H1 (cell line): Measurements from ENCODE around the gene GRK5. TPM values are rescaled to one million over a fixed set of nuclear protein-coding genes. Genes with fewer than 3 reads are reported as not detected.

Experiments used
- CTCF ChIA-PET: fragments of 300-600 bp; sonication (Branson Sonifier 250); formaldehyde crosslinking; loops from one replicate; lab custom pipeline; 2021; ENCODE audit not compliant: partially characterized antibody; lab: Charles Lee
- POLR2A ChIA-PET: fragments of 300-600 bp; sonication (Branson Sonifier 250); formaldehyde crosslinking; loops from one replicate; lab custom pipeline; 2021; ENCODE audit warnings: inconsistent platforms; ENCODE audit not compliant: partially characterized antibody; lab: Charles Lee
- DNase-seq, 2 experiments: peaks; one replicate each; pipeline versions ENCODE4 v3.0.0 to v3.0.0-alpha.2; 2010 to 2022; ENCODE audit warnings: low spot score in 2 of 2, low read depth in 1 of 2, mixed read lengths in 1 of 2
- FAIRE-seq: peaks from 2 replicates; lab custom pipeline; 2011; peaks lifted over from hg19 to GRCh38; lab: Jason Lieb, UNC
- H2AFZ ChIP-seq: 2 replicates; pipeline ENCODE4 v1.8.1; 2012; ENCODE audit warnings: low read length, inconsistent platforms
- H2AK5ac ChIP-seq: 2 replicates; pipeline ENCODE4 v1.6.1; 2013; ENCODE audit warnings: low read depth, low read length
- H2BK120ac ChIP-seq: replicated peaks from 2 replicates; pipeline ENCODE3; 2013; ENCODE audit warnings: low read depth, low read length, inconsistent platforms
- H2BK12ac ChIP-seq: 2 replicates; pipeline ENCODE4 v1.6.1; 2013; ENCODE audit warnings: low read depth, low read length
- H2BK15ac ChIP-seq: 2 replicates; pipeline ENCODE4 v1.6.1; 2013; ENCODE audit warnings: low read length
- H2BK20ac ChIP-seq: 2 replicates; pipeline ENCODE4 v1.6.1; 2013; ENCODE audit warnings: low read length
- H2BK5ac ChIP-seq: 2 replicates; pipeline ENCODE4 v1.6.1; 2013; ENCODE audit warnings: low read depth, low read length
- H3K14ac ChIP-seq: 2 replicates; pipeline ENCODE4 v1.6.1; 2013; ENCODE audit warnings: inconsistent platforms; ENCODE audit not compliant: insufficient read length
- H3K18ac ChIP-seq: 2 replicates; pipeline ENCODE4 v1.6.1; 2013; ENCODE audit warnings: low read length; ENCODE audit errors: extremely low read depth
- H3K23ac ChIP-seq: 2 replicates; pipeline ENCODE4 v1.6.1; 2013; ENCODE audit warnings: inconsistent platforms; ENCODE audit not compliant: insufficient read length
- H3K23me2 ChIP-seq: 2 replicates; pipeline ENCODE4 v1.6.1; 2013; ENCODE audit warnings: low read depth, low read length
- H3K27ac ChIP-seq: 2 replicates; pipeline ENCODE4 v1.6.1; 2011; ENCODE audit warnings: low read depth, low read length, inconsistent platforms
- H3K27me3 ChIP-seq, 4 experiments: replicated peaks in 1 of 4; 1 replicate in 1 of 4; 2 replicates in 3 of 4; pipeline versions ENCODE4 v1.6.1 to v1.8.1; 2011 to 2013; ENCODE audit warnings: low read length in 3 of 4, mild to moderate bottlenecking in 3 of 4, inconsistent platforms in 2 of 4, mixed read lengths in 2 of 4, moderate library complexity in 1 of 4; ENCODE audit not compliant: control insufficient read depth in 3 of 4, insufficient read depth in 3 of 4; ENCODE audit errors: extremely low read depth in 1 of 4
- H3K36me3 ChIP-seq, 4 experiments: 2 replicates each; pipeline versions ENCODE4 v1.6.1 to v1.8.1; 2011 to 2013; ENCODE audit warnings: mild to moderate bottlenecking in 4 of 4, low read length in 3 of 4, moderate library complexity in 2 of 4, control low read depth in 1 of 4, inconsistent platforms in 1 of 4; ENCODE audit not compliant: insufficient read depth in 4 of 4, control insufficient read depth in 2 of 4
- H3K4ac ChIP-seq: replicated peaks from 2 replicates; pipeline ENCODE3; 2013; ENCODE audit warnings: low read length, low read depth, mixed read lengths, inconsistent platforms; ENCODE audit not compliant: insufficient read length
- H3K4me1 ChIP-seq, 4 experiments: replicated peaks in 1 of 4; 1 replicate in 1 of 4; 2 replicates in 3 of 4; pipeline versions ENCODE4 v1.6.1 to v1.8.1; 2011 to 2013; ENCODE audit warnings: low read length in 3 of 4, inconsistent platforms in 2 of 4, mixed read lengths in 1 of 4; ENCODE audit not compliant: insufficient read depth in 4 of 4, control insufficient read depth in 3 of 4
- H3K4me2 ChIP-seq, 2 experiments: 2 replicates each; pipeline versions ENCODE4 v1.6.1 to v1.8.1; 2011 to 2013; ENCODE audit warnings: low read depth in 2 of 2, low read length in 2 of 2, control low read depth in 1 of 2, inconsistent platforms in 1 of 2, mild to moderate bottlenecking in 1 of 2; ENCODE audit not compliant: insufficient read depth in 1 of 2
- H3K4me3 ChIP-seq, 4 experiments: fragments of 200-600, 300-600 bp in 1 of 4; sonication (generic), shearing (Covaris generic), sonication (Bioruptor Twin) in 1 of 4; 2 replicates each; pipeline versions ENCODE4 v1.5.1 to v1.8.1; 2011 to 2016; ENCODE audit warnings: low read length in 4 of 4, low read depth in 3 of 4, control low read depth in 2 of 4, inconsistent platforms in 2 of 4, mild to moderate bottlenecking in 2 of 4, mixed read lengths in 1 of 4, moderate library complexity in 1 of 4; ENCODE audit not compliant: insufficient read depth in 2 of 4; ENCODE audit errors: extremely low read depth in 1 of 4
- H3K56ac ChIP-seq: replicated peaks from 2 replicates; pipeline ENCODE3; 2013; ENCODE audit warnings: low read depth, mild to moderate bottlenecking, mixed read lengths, low read length, inconsistent platforms; ENCODE audit not compliant: insufficient read length
- H3K79me1 ChIP-seq: 2 replicates; pipeline ENCODE4 v1.6.1; 2013; ENCODE audit warnings: low read depth, low read length, control low read depth
- H3K79me2 ChIP-seq, 2 experiments: 2 replicates each; pipeline versions ENCODE4 v1.6.1 to v1.8.1; 2012 to 2013; ENCODE audit warnings: low read length in 2 of 2, mild to moderate bottlenecking in 2 of 2, inconsistent platforms in 1 of 2; ENCODE audit not compliant: insufficient read depth in 2 of 2, control insufficient read depth in 1 of 2
- H3K9ac ChIP-seq, 4 experiments: replicated peaks in 1 of 4; 1 replicate in 1 of 4; 2 replicates in 3 of 4; pipeline versions ENCODE4 v1.6.1 to v1.8.1; 2011 to 2013; ENCODE audit warnings: low read depth in 3 of 4, low read length in 3 of 4, control low read depth in 2 of 4, mild to moderate bottlenecking in 2 of 4, moderate library complexity in 2 of 4, inconsistent platforms in 1 of 4; ENCODE audit errors: extremely low read depth in 1 of 4
- H3K9me3 ChIP-seq, 2 experiments: 2 replicates each; pipeline versions ENCODE4 v1.6.1 to v1.8.1; 2012 to 2013; ENCODE audit warnings: mild to moderate bottlenecking in 2 of 2, moderate library complexity in 2 of 2, control low read depth in 1 of 2, inconsistent platforms in 1 of 2, low read depth in 1 of 2, low read length in 1 of 2, mixed read lengths in 1 of 2; ENCODE audit not compliant: insufficient read depth in 2 of 2
- H4K20me1 ChIP-seq, 2 experiments: replicated peaks in 1 of 2; 2 replicates each; pipeline versions ENCODE3 to v1.8.1; 2011 to 2013; ENCODE audit warnings: inconsistent platforms in 2 of 2, low read length in 2 of 2, mild to moderate bottlenecking in 1 of 2; ENCODE audit not compliant: insufficient read depth in 2 of 2, control insufficient read depth in 1 of 2
- H4K5ac ChIP-seq: 2 replicates; pipeline ENCODE4 v1.6.1; 2013; ENCODE audit warnings: low read length, low read depth, mixed read lengths, inconsistent platforms; ENCODE audit not compliant: insufficient read length
- H4K8ac ChIP-seq: 2 replicates; pipeline ENCODE4 v1.8.0; 2013; ENCODE audit warnings: mild to moderate bottlenecking, moderate library complexity, low read length, inconsistent platforms; ENCODE audit not compliant: insufficient read depth; ENCODE audit errors: extremely low read depth
- H4K91ac ChIP-seq: replicated peaks from 2 replicates; pipeline ENCODE3; 2013; ENCODE audit warnings: low read length, mixed read lengths, inconsistent platforms; ENCODE audit not compliant: insufficient read length
- CBX5 ChIP-seq: fragments of 300-800, 300-1000 bp; sonication (generic); IDR thresholded peaks from 2 replicates; pipeline ENCODE4 v1.7.1; 2016; ENCODE audit warnings: antibody characterized with exemption, low read length, low read depth
- CHD2 ChIP-seq: IDR thresholded peaks from 2 replicates; pipeline ENCODE4 v1.6.1; 2012; ENCODE audit warnings: low read length, improper control_type of control experiment
- CREB1 ChIP-seq: IDR thresholded peaks from 2 replicates; pipeline ENCODE4 v1.6.1; 2012; ENCODE audit warnings: inconsistent platforms
- GABPA ChIP-seq: IDR thresholded peaks from 2 replicates; pipeline ENCODE4 v1.6.1; 2011; ENCODE audit warnings: mild to moderate bottlenecking, low read length, moderate library complexity, borderline replicate concordance; ENCODE audit not compliant: insufficient read depth
- NANOG ChIP-seq: IDR thresholded peaks from 2 replicates; pipeline ENCODE4 v1.6.1; 2011; ENCODE audit warnings: low read length, low read depth, mild to moderate bottlenecking, inconsistent platforms; ENCODE audit not compliant: insufficient read depth, poor library complexity, severe bottlenecking
- RBBP5 ChIP-seq: IDR thresholded peaks from 2 replicates; pipeline ENCODE4 v1.7.1; 2012; ENCODE audit warnings: low read depth, mild to moderate bottlenecking, inconsistent platforms, low read length, moderate library complexity, borderline replicate concordance
- SP2 ChIP-seq: IDR thresholded peaks from 2 replicates; pipeline ENCODE4 v1.6.1; 2012; ENCODE audit warnings: mild to moderate bottlenecking, low read length, inconsistent platforms
- SRF ChIP-seq: IDR thresholded peaks from 2 replicates; pipeline ENCODE4 v1.6.1; 2011; ENCODE audit warnings: mild to moderate bottlenecking, low read depth, low read length, moderate library complexity
- TAF1 ChIP-seq: IDR thresholded peaks from 2 replicates; pipeline ENCODE4 v1.6.1; 2011; ENCODE audit warnings: mild to moderate bottlenecking, low read depth, low read length
- TAF7 ChIP-seq: optimal IDR thresholded peaks from 2 replicates; pipeline ENCODE3; 2011; ENCODE audit warnings: low read depth, mild to moderate bottlenecking, inconsistent platforms, low read length, moderate library complexity, borderline replicate concordance
- TBP ChIP-seq: IDR thresholded peaks from 2 replicates; pipeline ENCODE4 v1.6.1; 2011; ENCODE audit warnings: low read depth, low read length, improper control_type of control experiment
- TEAD4 ChIP-seq: IDR thresholded peaks from 2 replicates; pipeline ENCODE4 v1.6.1; 2012; ENCODE audit warnings: low read depth, low read length, inconsistent platforms, mixed read lengths
- YY1 ChIP-seq: IDR thresholded peaks from 2 replicates; pipeline ENCODE4 v1.6.1; 2011; ENCODE audit warnings: low read depth, mild to moderate bottlenecking, low read length
- WGBS, 2 experiments: shearing (Covaris generic) in 1 of 2; methylation state at CpG; one replicate each; pipeline versions ENCODE4 v1.1.6 to v1.1.7; 2013 to 2015; ENCODE audit warnings: low lambda C conversion rate in 2 of 2, mixed read lengths in 2 of 2, inconsistent platforms in 1 of 2, low coverage in 1 of 2, missing lambda C conversion rate in 1 of 2; ENCODE audit not compliant: insufficient replicate concordance in 2 of 2, insufficient coverage in 1 of 2, insufficient read length in 1 of 2; ENCODE audit errors: extremely low coverage in 1 of 2, missing lambda C conversion rate in 1 of 2; 5-methylcytosine and 5-hydroxymethylcytosine counted together
- polyA plus RNA-seq, 7 experiments: library from polyadenylated mRNA; depleted of rRNA in 3 of 7; stranded (reverse) in 5 of 7; unstranded in 2 of 7; fragments of >200 nt in 5 of 7; fragments of 200-250 nt in 2 of 7; gene quantifications; 1 replicate in 5 of 7; 2 replicates in 1 of 7; 4 replicates in 1 of 7; pipeline versions ENCODE4 v1.2.1 to v1.2.3, GENCODE V29; 2011 to 2013; ENCODE audit warnings: missing spikeins in 2 of 7, mixed read lengths in 2 of 7
- total RNA-seq: library from RNA; stranded (reverse); fragmentation: NEBNext Ultra II Directional; extraction: Animal tissue kit (Norgen Biotek cat#: 25700); gene quantifications from 2 replicates; pipeline ENCODE4 v1.2.1, GENCODE V29; 2021

GRK5 gene
- total and polyA plus RNA-seq, 2 of the 8 experiments (the other 6 are each of a cell fraction or from before 2014, with no cell fraction given), result 0.54 to 2.5 TPM

DNA sequence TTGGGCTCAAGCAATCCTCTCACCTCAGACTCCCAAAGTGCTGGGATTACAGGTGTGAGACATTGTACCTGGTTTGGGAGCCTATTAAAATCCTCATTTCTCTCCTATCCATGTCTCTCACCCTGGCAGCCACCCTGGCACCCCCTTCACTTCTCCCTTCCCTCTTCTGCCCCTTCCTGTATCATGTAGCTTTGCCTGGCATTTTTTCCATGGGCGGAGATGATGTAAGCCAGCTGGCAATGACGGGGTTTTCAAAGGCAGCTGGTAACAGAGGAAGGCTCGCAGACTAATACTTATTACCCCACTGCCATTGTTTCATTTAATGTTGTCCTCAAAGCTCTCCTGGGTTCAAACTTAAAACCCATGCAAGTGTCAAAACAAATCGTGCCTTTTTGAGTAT, 273.3 kb downstream of the GRK5 start:
- Histone ChIP-seq H2AFZ (no peak overlapping the region), H2AK5ac (no peak overlapping the region), H3K56ac (no peak overlapping the region), H4K8ac (no peak overlapping the region), H3K79me2 (no peaks in the 10 kb centered on the region), H3K18ac (no peak overlapping the region), H3K23me2 (peaks cover 2% of the 10 kb centered on the region; the same call in 1 of the 2 replicates), H3K79me1 (no peaks in the 10 kb centered on the region), H2BK20ac (no peak overlapping the region), H2BK15ac (no peak overlapping the region), H3K4ac (no peak overlapping the region), H2BK120ac (no peak overlapping the region), H3K23ac (no peak overlapping the region), H3K14ac (no peak overlapping the region), H3K27ac (no peak overlapping the region), H3K4me1 (peaks cover 0 to 8% (median 2%) of the 10 kb centered on the region in 4 experiments; a peak in 3 of 7 replicates), H4K91ac (no peak overlapping the region), H2BK12ac (no peak overlapping the region), H3K4me2 (no peak overlapping the region), H3K36me3 (no peaks in the 10 kb centered on the region), H3K9ac (no peak overlapping the region), H3K27me3 (peaks cover 48 to 76% (median 68%) of the 10 kb centered on the region in 4 experiments), H4K5ac (no peak overlapping the region), H2BK5ac (no peak overlapping the region), H3K9me3 (no peaks in the 10 kb centered on the region), H3K4me3 (no peak overlapping the region), H4K20me1 (peaks cover 4 to 5% of the 10 kb centered on the region in 2 experiments)
- WGBS, 2 experiments, result 85% methylated on average over 4 of the region's 4 CpGs; no CpG with 5 or more reads in 1 of the 2 experiments
- ChIA-PET CTCF (interaction anchor here (0.6 to 5.0 kb wide), 6 partner anchors 11 to 282 kb away, joined by 3 to 20 read pairs (median 4); no protein-coding TSS in a partner anchor), POLR2A (interaction anchor here (1.2 kb wide), 1 partner anchor 24 kb away, joined by 3 read pairs; no protein-coding TSS in a partner anchor)
- FAIRE-seq (no peak), DNase-seq (no peak)
- TF ChIP-seq TEAD4 (no peak), CREB1 (no peak), TBP (no peak), GABPA (no peak), NANOG (no peak), RBBP5 (no peak), CBX5 (no peak), YY1 (no peak), TAF1 (no peak), TAF7 (no peak), SRF (no peak), CHD2 (no peak), SP2 (no peak)
